HG03439 (cell line): ENCODE results near the gene CEACAM4.
"Not testable (repeated sequence)": the region's sequence is repeated elsewhere in the genome, so short reads cannot be mapped to it uniquely, and the experiment has no call there.

Source experiments
- ATAC-seq: cut with Tn5 transposase; IDR thresholded peaks from one replicate; pipeline ENCODE4 v1.9.1; 2021; ENCODE audit warnings: mild to moderate bottlenecking, moderate library complexity; ENCODE audit not compliant: unreplicated experiment

Gene CEACAM4

GRCh38 chr19:41586064-41586463 lies 40.8 kb downstream of the CEACAM4 start:
- ATAC-seq = no peak

GRCh38 chr19:41584931-41585330 lies 41.9 kb downstream of the CEACAM4 start:
- ATAC-seq = no peak

GRCh38 chr19:41584260-41584810 lies 42.5 kb downstream of the CEACAM4 start:
- no peak for ATAC-seq

- ATAC-seq = not testable (repeated sequence)
Measured at GRCh38 chr19:41582577-41583182, 44.2 kb downstream of the CEACAM4 start.

- ATAC-seq = not testable (repeated sequence)
Measured at GRCh38 chr19:41581068-41581467, 45.8 kb downstream of the CEACAM4 start.

GRCh38 chr19:41578886-41579285 lies 48.0 kb downstream of the CEACAM4 start:
- no peak for ATAC-seq

GRCh38 chr19:41577833-41578232 lies 49.0 kb downstream of the CEACAM4 start:
- ATAC-seq = no peak

GRCh38 chr19:41577144-41577830 lies 49.6 kb downstream of the CEACAM4 start:
- ATAC-seq = no peak

GRCh38 chr19:41575998-41576397 lies 50.9 kb downstream of the CEACAM4 start, which contains the start of gene CEACAM21:
Gene CEACAM21, plus strand, starts transcription at chr19:41576166. Its CDS starts 109 bp downstream, at chr19:41576275.
- ATAC-seq = no peak

- ATAC-seq = no peak
Measured at GRCh38 chr19:41570639-41571112, 56.2 kb downstream of the CEACAM4 start.

GRCh38 chr19:41570179-41570578 lies 56.7 kb downstream of the CEACAM4 start:
- ATAC-seq = no peak

- ATAC-seq = no peak
Measured at GRCh38 chr19:41569481-41570150, 57.3 kb downstream of the CEACAM4 start.
